Breast epithelium (tissue), 4 donors: ENCODE data around the gene MARCKS. TPM values are rescaled to one million over a fixed set of nuclear protein-coding genes. Genes with fewer than 3 reads are reported as not detected.

ENCODE experiments used
- DNase-seq, 2 donors: peaks; one replicate each; pipeline ENCODE4 v3.0.0-alpha.2; 2019; ENCODE audit warnings: low spot score in 2 of 2
- H3K27ac ChIP-seq, 2 donors: fragments of 200-600 bp; sonication (generic) in 1 of 2; one replicate each; pipeline ENCODE4 v1.5.1; 2016 to 2019; ENCODE audit warnings: mild to moderate bottlenecking in 1 of 2
- H3K27me3 ChIP-seq, 2 donors: fragments of 200-600 bp; sonication (generic) in 1 of 2; one replicate each; pipeline versions ENCODE4 v1.5.1 to v1.6.0; 2017 to 2019; ENCODE audit warnings: control low read depth in 1 of 2, mild to moderate bottlenecking in 1 of 2
- H3K36me3 ChIP-seq: fragments of 200-600 bp; one replicate; pipeline ENCODE4 v1.5.1; 2019
- H3K4me1 ChIP-seq, 2 donors: fragments of 200-600 bp; sonication (generic); one replicate each; pipeline ENCODE4 v1.5.1; 2016 to 2019; ENCODE audit warnings: control low read depth in 1 of 2
- H3K4me3 ChIP-seq, 3 donors: fragments of 200-600 bp; sonication (generic); 1 replicate in 2 of 3; 2 replicates in 1 of 3; pipeline ENCODE4 v1.5.1; 2016 to 2019; ENCODE audit warnings: mild to moderate bottlenecking in 3 of 3, moderate library complexity in 2 of 3
- H3K9me3 ChIP-seq, 2 donors: fragments of 200-600 bp; sonication (generic) in 1 of 2; one replicate each; pipeline ENCODE4 v1.5.1; 2016 to 2019; ENCODE audit warnings: control low read depth in 1 of 2
- POLR2A ChIP-seq: fragments of 450-650 bp; IDR thresholded peaks from one replicate; pipeline ENCODE4 v1.6.1; 2016; ENCODE audit warnings: antibody characterized with exemption, mild to moderate bottlenecking, moderate library complexity
- POLR2AphosphoS5 ChIP-seq, 3 donors: sonication (generic); formaldehyde crosslinking; IDR thresholded peaks; one replicate each; pipeline ENCODE4 v1.6.1; 2017; ENCODE audit warnings: antibody characterized with exemption in 3 of 3
- intact Hi-C: fragments of 100-400 bp; cut with DNase I; formaldehyde crosslinking; loops from one replicate; pipeline ENCODE4 v1.15.1; 2023; ENCODE audit warnings: low total_unique reads
- total RNA-seq, 3 donors: library from RNA; depleted of rRNA; stranded (reverse); fragments of >200 nt; gene quantifications; one replicate each; pipeline ENCODE4 v1.1.0, GENCODE V29; 2016
- TF ChIP-seq, protein P1 (sequence below), 3 donors: fragments of 450-650 bp; IDR thresholded peaks; one replicate each; pipeline ENCODE4 v1.5.1; 2016 to 2017; ENCODE audit warnings: antibody characterized with exemption in 3 of 3, mild to moderate bottlenecking in 3 of 3, moderate library complexity in 3 of 3

The MARCKS gene
- total RNA-seq, 3 donors from 2014 or later, result 19.8 to 54.4 (median 50.8) TPM

DNA sequence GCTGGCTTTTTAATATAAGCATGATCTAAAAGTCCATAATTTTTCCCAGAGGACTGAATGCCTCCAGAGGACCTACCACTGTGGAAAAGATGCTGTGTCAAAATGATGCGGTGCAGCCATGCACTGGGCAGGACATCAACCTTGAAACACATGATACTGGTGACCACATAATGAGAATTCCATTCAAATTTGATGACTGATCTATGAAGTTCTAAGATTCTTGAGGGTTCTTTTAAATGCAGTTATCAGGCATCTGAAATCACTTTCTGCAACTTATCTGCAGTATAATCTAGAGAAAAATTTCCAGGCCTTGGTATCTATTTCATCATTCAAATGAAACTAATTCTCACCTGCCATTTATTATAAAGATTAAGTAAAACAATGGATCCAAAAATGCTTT lies 15.0 kb upstream of the MARCKS start:
- TF ChIP-seq, protein P1, sequence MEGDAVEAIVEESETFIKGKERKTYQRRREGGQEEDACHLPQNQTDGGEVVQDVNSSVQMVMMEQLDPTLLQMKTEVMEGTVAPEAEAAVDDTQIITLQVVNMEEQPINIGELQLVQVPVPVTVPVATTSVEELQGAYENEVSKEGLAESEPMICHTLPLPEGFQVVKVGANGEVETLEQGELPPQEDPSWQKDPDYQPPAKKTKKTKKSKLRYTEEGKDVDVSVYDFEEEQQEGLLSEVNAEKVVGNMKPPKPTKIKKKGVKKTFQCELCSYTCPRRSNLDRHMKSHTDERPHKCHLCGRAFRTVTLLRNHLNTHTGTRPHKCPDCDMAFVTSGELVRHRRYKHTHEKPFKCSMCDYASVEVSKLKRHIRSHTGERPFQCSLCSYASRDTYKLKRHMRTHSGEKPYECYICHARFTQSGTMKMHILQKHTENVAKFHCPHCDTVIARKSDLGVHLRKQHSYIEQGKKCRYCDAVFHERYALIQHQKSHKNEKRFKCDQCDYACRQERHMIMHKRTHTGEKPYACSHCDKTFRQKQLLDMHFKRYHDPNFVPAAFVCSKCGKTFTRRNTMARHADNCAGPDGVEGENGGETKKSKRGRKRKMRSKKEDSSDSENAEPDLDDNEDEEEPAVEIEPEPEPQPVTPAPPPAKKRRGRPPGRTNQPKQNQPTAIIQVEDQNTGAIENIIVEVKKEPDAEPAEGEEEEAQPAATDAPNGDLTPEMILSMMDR (IDR thresholded peaks at IDR 0.05), result no peak
- no peak for TF ChIP-seq POLR2A
- no peak for TF ChIP-seq POLR2AphosphoS5 (IDR thresholded peaks at IDR 0.05)
- H3K36me3 ChIP-seq, result no peaks in the 10 kb centered on the region
- intact Hi-C loops, result no loop called here
- DNase-seq, result no peak
- no peaks in the 10 kb centered on the region for H3K4me1 ChIP-seq
- no peaks in the 10 kb centered on the region for H3K9me3 ChIP-seq
- H3K4me3 ChIP-seq, result no peak overlapping the region
- H3K27ac ChIP-seq, result no peak overlapping the region
- no peaks in the 10 kb centered on the region for H3K27me3 ChIP-seq

DNA sequence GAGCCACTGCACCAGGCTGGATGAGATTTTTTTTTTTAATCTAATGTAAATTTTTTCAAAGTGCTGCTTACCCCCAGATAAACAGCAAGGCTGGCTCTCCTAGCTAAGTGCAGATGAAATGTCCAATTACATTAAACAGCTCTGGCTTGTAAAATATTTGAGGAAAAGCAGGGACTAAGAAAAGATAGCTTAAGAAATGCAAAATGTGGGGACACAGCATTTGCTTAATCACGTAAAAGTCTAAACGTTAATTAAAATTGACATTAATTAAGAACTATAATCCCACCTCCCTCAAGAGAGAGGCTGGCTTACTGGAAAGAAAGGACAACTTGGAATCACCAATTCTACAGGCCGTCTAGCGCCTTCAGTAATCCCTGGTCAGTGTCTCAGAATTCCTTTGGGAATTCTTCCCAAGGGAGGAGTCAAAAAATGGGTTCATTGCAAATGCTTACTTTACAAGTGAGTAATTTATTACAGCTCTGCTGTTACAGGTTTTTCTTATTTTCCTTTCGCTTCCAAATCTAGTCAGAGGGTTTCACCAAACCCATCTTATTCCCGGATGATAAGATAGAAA lies 13.6 kb upstream of the MARCKS start:
- no peak for TF ChIP-seq POLR2AphosphoS5 (IDR thresholded peaks at IDR 0.05)
- TF ChIP-seq, protein P1 (IDR thresholded peaks at IDR 0.05), result no peak
- TF ChIP-seq POLR2A, result no peak
- Histone ChIP-seq H3K4me3 (no peak overlapping the region), H3K27me3 (no peaks in the 10 kb centered on the region), H3K27ac (no peak overlapping the region), H3K36me3 (no peaks in the 10 kb centered on the region), H3K9me3 (no peaks in the 10 kb centered on the region), H3K4me1 (no peaks in the 10 kb centered on the region)
- no peak for DNase-seq
- intact Hi-C loops, result no loop called here

DNA sequence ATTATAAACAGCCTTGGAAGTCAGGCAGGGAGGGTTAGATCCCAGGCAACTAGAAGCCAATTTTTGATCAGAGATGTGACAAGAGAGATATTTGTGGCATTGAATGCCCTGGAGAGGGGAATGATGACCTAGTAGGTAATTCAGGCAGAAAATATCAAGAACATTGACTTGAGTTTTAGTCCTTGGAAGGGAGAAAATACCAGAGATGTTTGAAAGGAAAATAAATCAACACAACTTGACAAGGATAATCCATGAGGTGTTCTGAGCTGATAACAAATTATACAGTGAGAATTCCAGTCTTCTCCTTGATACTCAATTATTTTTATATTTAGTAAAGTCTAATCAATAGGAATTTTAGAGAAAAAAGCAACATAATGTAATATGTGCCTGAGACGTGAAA lies 10.6 kb upstream of the MARCKS start:
- H3K9me3 ChIP-seq, result no peaks in the 10 kb centered on the region
- H3K27ac ChIP-seq, result no peak overlapping the region
- intact Hi-C loops, result no loop called here
- no peaks in the 10 kb centered on the region for H3K4me1 ChIP-seq
- DNase-seq, result no peak
- H3K4me3 ChIP-seq, result no peak overlapping the region
- no peaks in the 10 kb centered on the region for H3K36me3 ChIP-seq
- H3K27me3 ChIP-seq, result no peaks in the 10 kb centered on the region
- TF ChIP-seq POLR2AphosphoS5 (IDR thresholded peaks at IDR 0.05), result no peak

DNA sequence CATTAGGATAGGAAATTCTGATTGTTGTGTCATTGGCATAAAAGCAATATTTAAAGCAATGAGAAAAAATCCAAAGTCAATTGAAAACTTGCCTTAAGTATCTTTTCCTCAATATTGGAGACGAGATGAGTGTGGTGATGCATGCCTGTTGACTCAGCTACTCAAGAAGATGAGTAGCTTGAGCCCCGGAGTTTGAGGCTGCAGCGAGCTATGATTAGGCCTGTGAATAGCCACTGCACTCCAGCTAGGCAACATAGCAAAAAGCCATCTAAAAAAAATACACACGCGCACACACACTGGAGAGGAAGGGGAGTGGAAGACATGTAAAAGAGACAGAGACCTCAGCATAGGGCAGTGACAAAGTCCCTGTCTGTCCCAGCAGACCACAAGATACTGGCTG lies 9.7 kb upstream of the MARCKS start:
- no peaks in the 10 kb centered on the region for H3K4me1 ChIP-seq
- intact Hi-C loops, result no loop called here
- no peak overlapping the region for H3K27ac ChIP-seq
- no peak overlapping the region for H3K4me3 ChIP-seq
- DNase-seq, result no peak
- H3K36me3 ChIP-seq, result no peaks in the 10 kb centered on the region
- H3K27me3 ChIP-seq, result no peaks in the 10 kb centered on the region
- no peaks in the 10 kb centered on the region for H3K9me3 ChIP-seq
- TF ChIP-seq POLR2A (no peak), POLR2AphosphoS5 (IDR thresholded peaks at IDR 0.05) (no peak)
- TF ChIP-seq, protein P1 (IDR thresholded peaks at IDR 0.05), result no peak

DNA sequence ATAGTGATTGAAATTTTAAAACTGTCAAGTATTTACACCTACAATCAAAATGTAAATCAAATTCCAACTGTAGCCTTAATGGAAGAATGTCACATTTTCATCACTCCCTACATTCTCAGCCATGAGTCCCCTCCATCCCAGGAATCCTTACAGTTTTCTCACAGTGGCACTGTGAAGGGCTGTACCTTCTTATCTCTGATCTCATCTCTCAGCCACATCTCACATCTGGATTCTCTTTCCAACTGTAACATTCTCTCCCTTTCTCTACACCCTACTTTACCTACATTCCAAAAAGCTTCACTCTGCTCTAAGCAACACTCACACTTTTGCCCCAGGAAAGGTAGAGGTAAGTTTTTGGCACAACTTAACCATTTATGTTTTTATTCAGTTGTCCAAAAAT lies 8.9 kb upstream of the MARCKS start:
- H3K9me3 ChIP-seq, result no peaks in the 10 kb centered on the region
- intact Hi-C loops, result no loop called here
- TF ChIP-seq POLR2AphosphoS5 (IDR thresholded peaks at IDR 0.05), result no peak
- TF ChIP-seq, protein P1 (IDR thresholded peaks at IDR 0.05), result no peak
- no peak for TF ChIP-seq POLR2A
- no peaks in the 10 kb centered on the region for H3K4me1 ChIP-seq
- DNase-seq, result no peak
- no peak overlapping the region for H3K4me3 ChIP-seq
- H3K36me3 ChIP-seq, result no peaks in the 10 kb centered on the region
- H3K27ac ChIP-seq, result no peak overlapping the region
- H3K27me3 ChIP-seq, result no peaks in the 10 kb centered on the region

DNA sequence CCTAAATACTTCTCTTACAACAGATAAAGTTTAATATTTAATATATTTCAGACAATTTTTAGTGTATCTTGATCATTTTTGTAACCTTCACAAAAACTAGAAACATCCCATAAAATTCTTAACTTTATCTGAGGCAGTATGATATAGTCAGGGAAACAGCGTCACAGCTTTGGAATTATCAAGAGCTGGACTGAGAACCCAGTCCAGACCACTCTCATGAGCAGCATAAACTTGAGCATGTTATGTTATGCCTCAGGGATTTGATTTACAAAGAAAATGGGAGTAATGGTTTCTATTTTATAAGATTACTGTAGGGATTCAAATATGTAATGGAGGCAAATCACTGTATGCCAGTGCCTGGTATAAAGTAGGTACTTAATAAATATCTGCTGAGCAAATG lies 8.3 kb upstream of the MARCKS start:
- TF ChIP-seq, protein P1 (IDR thresholded peaks at IDR 0.05), result no peak
- no peak for TF ChIP-seq POLR2AphosphoS5 (IDR thresholded peaks at IDR 0.05)
- no peak for TF ChIP-seq POLR2A
- H3K27me3 ChIP-seq, result no peaks in the 10 kb centered on the region
- no peak overlapping the region for H3K27ac ChIP-seq
- intact Hi-C loops, result no loop called here
- H3K4me1 ChIP-seq, result no peaks in the 10 kb centered on the region
- no peaks in the 10 kb centered on the region for H3K36me3 ChIP-seq
- no peaks in the 10 kb centered on the region for H3K9me3 ChIP-seq
- DNase-seq, result no peak
- H3K4me3 ChIP-seq, result no peak overlapping the region
